Adipocyte (in vitro differentiated cells): ENCODE measurements around the gene KCNC3.

Experiments used
- DNase-seq: peaks from one replicate; pipeline ENCODE4 v3.0.0-alpha.2; 2015; ENCODE audit warnings: low read depth
- H3K27me3 ChIP-seq: replicated peaks from 2 replicates; pipeline ENCODE4 v1.7.0; 2013; ENCODE audit warnings: mild to moderate bottlenecking, low read length, moderate library complexity; ENCODE audit not compliant: control insufficient read depth, insufficient read depth
- H3K36me3 ChIP-seq: 2 replicates; pipeline ENCODE4 v1.7.0; 2013; ENCODE audit warnings: low read length, mild to moderate bottlenecking, moderate library complexity; ENCODE audit not compliant: control insufficient read depth, insufficient read depth, severe bottlenecking
- H3K4me1 ChIP-seq: 2 replicates; pipeline ENCODE4 v1.7.0; 2013; ENCODE audit warnings: mild to moderate bottlenecking, low read length, moderate library complexity; ENCODE audit not compliant: control insufficient read depth, insufficient read depth
- H3K4me3 ChIP-seq: 2 replicates; pipeline ENCODE4 v1.7.0; 2013; ENCODE audit warnings: mild to moderate bottlenecking, low read length, moderate library complexity
- H3K9ac ChIP-seq: 2 replicates; pipeline ENCODE4 v1.7.0; 2013; ENCODE audit warnings: mild to moderate bottlenecking, low read length, moderate library complexity
- H3K9me3 ChIP-seq: 2 replicates; pipeline ENCODE4 v1.7.0; 2013; ENCODE audit warnings: mild to moderate bottlenecking, low read length, moderate library complexity; ENCODE audit not compliant: control insufficient read depth

KCNC3 gene

DNA sequence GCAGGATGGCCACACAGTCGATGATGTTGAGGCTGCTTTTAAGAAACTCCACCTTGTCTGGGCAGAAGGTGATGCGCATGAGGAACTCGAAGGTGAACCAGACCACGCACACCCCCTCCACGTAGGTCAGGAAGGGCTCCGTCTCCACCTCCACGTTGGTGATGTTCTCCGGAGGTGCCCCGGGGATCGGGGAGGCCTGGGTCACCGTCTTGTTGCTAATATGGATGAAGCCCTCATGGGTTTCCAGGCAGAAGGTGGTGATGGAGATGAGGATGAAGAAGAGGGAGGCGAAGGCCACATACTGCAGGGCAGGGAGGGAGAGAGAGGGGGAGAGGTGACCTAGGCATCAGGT, 5.4 kb downstream of the KCNC3 start:
- Histone ChIP-seq H3K4me1 (peaks cover 5% of the 10 kb centered on the region), H3K9me3 (no peaks in the 10 kb centered on the region), H3K9ac (no peak overlapping the region), H3K27me3 (peaks cover 18% of the 10 kb centered on the region), H3K4me3 (no peak overlapping the region), H3K36me3 (no peaks in the 10 kb centered on the region)
- no peak for DNase-seq

DNA sequence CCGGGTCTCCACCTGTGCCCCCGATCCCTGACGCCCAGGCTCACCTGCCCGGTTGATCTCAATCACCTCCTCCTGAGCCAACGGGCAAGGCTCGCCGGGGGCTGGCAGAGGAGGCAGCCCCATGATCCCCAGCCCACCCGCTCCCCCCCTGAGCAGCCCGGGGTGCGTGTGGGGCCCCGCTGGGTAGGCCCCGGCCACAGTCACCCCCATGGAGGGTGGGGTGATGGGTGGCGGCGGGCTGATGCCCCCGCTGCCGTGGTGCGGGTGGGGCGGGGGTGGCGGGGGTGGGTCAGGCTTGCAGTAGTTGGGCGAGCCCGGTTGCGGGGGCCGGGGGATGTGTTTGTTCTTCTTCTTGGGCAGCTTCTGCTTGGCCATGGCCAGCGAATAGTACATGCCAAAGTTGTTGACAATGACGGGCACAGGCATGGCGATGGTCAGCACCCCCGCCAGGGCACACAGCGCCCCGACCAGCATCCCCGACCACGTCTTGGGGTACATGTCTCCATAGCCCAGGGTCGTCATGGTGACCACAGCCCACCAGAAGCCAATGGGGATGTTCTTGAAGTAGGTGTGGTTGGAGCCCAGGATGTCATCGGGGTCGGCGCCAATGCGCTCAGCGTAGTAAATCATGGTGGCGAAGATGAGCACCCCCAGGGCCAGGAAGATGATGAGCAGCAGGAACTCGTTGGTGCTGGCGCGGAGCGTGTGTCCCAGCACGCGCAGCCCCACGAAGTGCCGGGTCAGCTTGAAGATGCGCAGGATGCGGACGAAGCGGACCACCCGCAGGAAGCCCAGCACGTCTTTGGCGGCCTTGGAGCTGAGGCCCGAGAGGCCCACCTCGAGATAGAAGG, 6.0 kb downstream of the KCNC3 start:
- H3K36me3 ChIP-seq, result no peaks in the 10 kb centered on the region
- peaks cover 5% of the 10 kb centered on the region for H3K4me1 ChIP-seq
- DNase-seq, result no peak
- H3K4me3 ChIP-seq, result no peak overlapping the region
- peaks cover 18% of the 10 kb centered on the region for H3K27me3 ChIP-seq
- no peak overlapping the region for H3K9ac ChIP-seq
- no peaks in the 10 kb centered on the region for H3K9me3 ChIP-seq

DNA sequence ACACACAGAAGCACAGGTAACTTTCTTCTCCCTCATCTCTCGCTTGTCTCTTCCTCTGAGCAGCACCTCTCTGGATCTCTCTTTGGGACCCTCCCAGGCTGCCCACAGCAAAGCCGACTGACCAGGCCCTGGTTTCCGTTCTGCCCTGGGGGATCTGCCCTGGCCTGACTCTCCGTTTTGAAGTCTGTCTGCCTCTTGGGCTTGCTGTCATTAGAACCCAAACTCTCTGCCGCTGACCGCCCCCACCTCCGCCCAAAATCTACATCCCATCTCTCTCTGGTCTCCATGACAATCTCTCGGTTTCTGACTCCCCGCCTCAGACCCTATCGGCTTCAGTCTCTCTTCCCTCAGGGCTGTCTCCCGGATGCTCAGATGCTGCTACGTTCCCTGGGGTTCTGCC, 6.9 kb downstream of the KCNC3 start:
- no peak overlapping the region for H3K4me3 ChIP-seq
- peaks cover 5% of the 10 kb centered on the region for H3K4me1 ChIP-seq
- H3K36me3 ChIP-seq, result no peaks in the 10 kb centered on the region
- no peaks in the 10 kb centered on the region for H3K9me3 ChIP-seq
- no peak overlapping the region for H3K9ac ChIP-seq
- peaks cover 18% of the 10 kb centered on the region for H3K27me3 ChIP-seq
- no peak for DNase-seq

DNA sequence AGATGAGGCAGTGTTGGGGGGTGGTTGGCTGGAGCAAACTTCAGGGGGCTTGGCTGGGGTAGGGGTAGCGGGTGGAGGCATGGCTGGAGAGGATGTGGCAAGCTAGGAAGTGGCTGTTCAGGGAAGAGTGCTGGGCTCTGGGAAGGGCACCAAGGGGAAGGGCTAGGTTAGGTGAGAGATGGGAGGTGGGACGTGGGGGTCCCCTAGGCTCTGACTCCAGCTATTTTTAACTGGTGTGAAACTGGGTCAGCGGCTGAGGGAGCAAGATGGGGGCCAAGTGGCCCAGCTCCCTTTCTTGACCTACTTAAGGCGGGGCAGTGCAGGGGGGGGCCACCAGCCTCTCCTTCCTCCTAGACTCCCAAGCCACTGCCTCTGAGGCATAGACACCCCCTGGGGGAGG, 7.3 kb downstream of the KCNC3 start:
- H3K4me1 ChIP-seq, result peaks cover 5% of the 10 kb centered on the region
- no peak for DNase-seq
- H3K36me3 ChIP-seq, result no peaks in the 10 kb centered on the region
- no peaks in the 10 kb centered on the region for H3K9me3 ChIP-seq
- no peak overlapping the region for H3K9ac ChIP-seq
- no peak overlapping the region for H3K4me3 ChIP-seq
- H3K27me3 ChIP-seq, result peaks cover 15% of the 10 kb centered on the region

DNA sequence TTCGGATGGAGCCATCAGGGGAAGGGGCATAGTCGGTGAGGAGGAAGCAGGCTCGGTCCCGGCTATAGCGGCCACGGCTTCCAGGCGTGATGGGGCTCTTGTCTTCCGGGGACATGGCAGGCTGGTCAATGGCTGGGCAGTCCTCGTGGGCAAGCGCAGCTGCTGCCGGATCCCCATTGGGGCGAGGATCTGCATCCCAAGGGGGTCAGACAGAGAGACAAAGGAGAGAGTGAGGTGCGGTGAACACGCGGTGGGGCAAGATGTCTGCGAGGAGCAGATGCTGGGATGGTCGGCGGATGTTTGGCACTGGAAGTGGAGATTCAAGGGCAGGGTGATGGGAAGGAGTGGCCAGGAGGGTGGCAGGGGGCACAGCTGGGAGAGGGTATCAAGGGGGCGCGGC, 8.6 kb downstream of the KCNC3 start:
- Histone ChIP-seq H3K4me1 (no peaks in the 10 kb centered on the region), H3K27me3 (peaks cover 10% of the 10 kb centered on the region), H3K4me3 (no peak overlapping the region), H3K36me3 (no peaks in the 10 kb centered on the region), H3K9ac (no peak overlapping the region), H3K9me3 (no peaks in the 10 kb centered on the region)
- DNase-seq, result no peak

DNA sequence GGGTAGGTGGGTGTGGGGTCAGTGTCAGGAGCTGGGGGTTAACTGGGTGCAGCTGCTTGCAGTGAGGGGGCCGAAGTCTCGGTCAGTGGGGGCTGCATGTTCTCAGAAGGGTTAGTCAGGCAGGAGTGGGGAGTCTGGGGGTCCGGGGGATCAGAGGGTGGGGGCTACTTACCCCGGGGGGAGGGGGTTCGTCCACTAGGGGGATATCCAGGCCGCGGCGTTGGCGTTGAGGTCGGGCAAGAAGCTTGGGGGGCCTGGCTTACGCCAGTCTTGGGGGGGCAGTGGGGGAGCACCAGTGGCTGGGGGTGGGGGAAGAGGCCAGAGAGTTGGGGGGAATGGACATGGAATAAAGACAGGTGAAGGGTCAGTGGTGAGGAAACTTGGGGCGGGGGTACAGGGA, 9.1 kb downstream of the KCNC3 start:
- no peak for DNase-seq
- H3K4me3 ChIP-seq, result no peak overlapping the region
- no peaks in the 10 kb centered on the region for H3K4me1 ChIP-seq
- no peaks in the 10 kb centered on the region for H3K36me3 ChIP-seq
- no peak overlapping the region for H3K9ac ChIP-seq
- H3K27me3 ChIP-seq, result peaks cover 10% of the 10 kb centered on the region
- H3K9me3 ChIP-seq, result no peaks in the 10 kb centered on the region

DNA sequence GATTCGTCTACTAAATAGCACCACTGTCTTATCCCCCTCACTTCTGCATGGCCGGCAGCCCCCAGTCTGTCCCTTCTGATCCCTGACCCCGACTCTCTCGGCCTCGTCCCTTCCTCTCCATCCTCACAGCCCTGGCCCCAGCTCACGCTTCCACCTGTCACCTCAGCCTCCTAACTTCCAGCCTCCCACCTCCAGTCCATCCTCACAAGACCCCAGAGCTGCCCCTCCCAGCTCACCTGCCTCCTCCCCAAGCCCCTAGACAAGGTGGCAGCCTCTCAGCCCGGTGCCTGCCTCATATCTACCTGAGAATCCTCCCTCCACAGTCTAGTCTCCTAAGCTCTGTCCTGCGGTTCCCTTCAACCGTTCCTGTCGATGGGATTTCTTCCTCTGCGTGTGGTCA, 10.0 kb downstream of the KCNC3 start:
- DNase-seq, result no peak
- no peak overlapping the region for H3K9ac ChIP-seq
- H3K4me1 ChIP-seq, result no peaks in the 10 kb centered on the region
- no peaks in the 10 kb centered on the region for H3K36me3 ChIP-seq
- no peak overlapping the region for H3K4me3 ChIP-seq
- no peaks in the 10 kb centered on the region for H3K9me3 ChIP-seq
- peaks cover 10% of the 10 kb centered on the region for H3K27me3 ChIP-seq

DNA sequence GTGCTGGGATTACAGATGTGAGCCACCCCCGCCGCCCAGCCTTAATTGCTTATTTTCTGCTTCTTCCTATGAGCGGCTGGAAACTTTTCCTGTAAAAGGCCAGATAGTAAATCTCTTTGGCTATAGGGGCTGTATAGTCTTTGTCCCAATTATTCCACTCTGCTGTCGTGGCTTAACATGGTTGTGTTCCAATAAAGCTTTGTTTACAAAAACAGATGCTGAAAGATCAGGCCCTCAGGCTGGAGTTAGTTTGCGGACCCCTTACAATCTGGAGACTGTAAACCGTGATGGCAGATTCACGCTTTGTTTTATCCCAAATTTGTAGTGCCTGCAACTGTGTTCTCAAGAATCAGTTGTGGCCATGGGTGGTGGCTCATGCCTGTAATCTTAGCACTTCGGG, 10.7 kb downstream of the KCNC3 start:
- Histone ChIP-seq H3K4me1 (no peaks in the 10 kb centered on the region), H3K36me3 (no peaks in the 10 kb centered on the region), H3K4me3 (no peak overlapping the region), H3K9me3 (no peaks in the 10 kb centered on the region), H3K27me3 (peaks cover 12% of the 10 kb centered on the region), H3K9ac (no peak overlapping the region)
- DNase-seq, result no peak

DNA sequence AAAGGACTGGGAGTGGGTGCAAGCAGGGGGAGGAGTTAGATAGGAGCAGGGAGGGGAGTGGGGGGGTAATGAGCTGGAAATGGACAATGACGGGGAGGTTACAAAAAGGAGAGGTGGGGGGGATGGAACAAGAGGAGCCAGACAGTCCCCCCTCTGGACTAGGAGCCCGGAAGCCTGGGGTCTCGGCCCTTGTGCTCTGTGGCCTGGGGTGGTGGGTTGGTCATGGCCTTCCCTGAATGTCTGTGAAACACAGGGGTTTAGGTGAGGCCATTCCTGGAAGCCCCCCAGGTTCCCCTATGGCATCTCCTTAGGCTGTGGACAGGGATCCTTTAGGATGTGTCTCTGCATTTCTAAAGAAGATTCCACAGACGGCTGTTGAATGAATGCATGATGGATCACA, 12.1 kb downstream of the KCNC3 start:
- peaks cover 16% of the 10 kb centered on the region for H3K27me3 ChIP-seq
- H3K36me3 ChIP-seq, result no peaks in the 10 kb centered on the region

DNA sequence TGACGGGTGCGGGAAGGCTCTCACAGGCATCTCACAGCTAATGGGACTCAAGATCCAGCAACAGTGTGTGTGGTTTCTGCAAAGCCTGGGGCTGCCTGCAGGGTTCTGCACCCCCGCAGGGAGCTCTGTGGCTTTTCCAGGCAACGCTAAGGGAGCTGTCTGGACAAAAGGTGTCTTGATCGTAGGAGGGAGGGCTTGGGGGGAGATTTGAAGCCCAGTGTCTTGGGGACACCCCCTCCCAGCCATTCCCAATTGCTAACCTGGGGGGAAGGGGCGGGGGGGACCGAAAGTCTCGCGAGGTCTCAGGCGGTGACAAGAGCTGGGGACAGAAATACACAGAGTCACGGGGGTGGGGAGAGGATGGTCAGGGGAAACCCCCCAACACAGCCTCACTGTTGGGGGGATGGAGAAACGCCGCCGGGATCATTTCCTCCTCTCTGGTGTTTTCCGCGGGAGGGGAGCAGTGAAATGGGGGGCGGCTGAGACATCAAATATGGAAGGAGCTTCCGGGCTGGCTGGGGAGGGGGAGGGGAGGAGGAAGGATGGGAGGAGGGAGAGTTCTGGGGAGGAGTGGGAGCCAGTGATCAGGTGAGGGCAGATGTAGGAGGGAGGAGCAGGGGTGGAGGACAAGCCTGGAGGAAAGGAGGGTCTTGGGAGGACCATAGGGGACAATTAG, 13.3 kb downstream of the KCNC3 start:
- no peak for DNase-seq
- Histone ChIP-seq H3K4me1 (no peaks in the 10 kb centered on the region), H3K9me3 (no peaks in the 10 kb centered on the region), H3K4me3 (no peak overlapping the region), H3K9ac (no peak overlapping the region), H3K27me3 (peaks cover 24% of the 10 kb centered on the region), H3K36me3 (no peaks in the 10 kb centered on the region)

More for the DNA sequence above, 12.1 kb downstream of the KCNC3 start:
- DNase-seq, result no peak
- H3K4me1 ChIP-seq, result no peaks in the 10 kb centered on the region
- H3K9ac ChIP-seq, result no peak overlapping the region
- H3K9me3 ChIP-seq, result no peaks in the 10 kb centered on the region
- H3K4me3 ChIP-seq, result no peak overlapping the region

DNA sequence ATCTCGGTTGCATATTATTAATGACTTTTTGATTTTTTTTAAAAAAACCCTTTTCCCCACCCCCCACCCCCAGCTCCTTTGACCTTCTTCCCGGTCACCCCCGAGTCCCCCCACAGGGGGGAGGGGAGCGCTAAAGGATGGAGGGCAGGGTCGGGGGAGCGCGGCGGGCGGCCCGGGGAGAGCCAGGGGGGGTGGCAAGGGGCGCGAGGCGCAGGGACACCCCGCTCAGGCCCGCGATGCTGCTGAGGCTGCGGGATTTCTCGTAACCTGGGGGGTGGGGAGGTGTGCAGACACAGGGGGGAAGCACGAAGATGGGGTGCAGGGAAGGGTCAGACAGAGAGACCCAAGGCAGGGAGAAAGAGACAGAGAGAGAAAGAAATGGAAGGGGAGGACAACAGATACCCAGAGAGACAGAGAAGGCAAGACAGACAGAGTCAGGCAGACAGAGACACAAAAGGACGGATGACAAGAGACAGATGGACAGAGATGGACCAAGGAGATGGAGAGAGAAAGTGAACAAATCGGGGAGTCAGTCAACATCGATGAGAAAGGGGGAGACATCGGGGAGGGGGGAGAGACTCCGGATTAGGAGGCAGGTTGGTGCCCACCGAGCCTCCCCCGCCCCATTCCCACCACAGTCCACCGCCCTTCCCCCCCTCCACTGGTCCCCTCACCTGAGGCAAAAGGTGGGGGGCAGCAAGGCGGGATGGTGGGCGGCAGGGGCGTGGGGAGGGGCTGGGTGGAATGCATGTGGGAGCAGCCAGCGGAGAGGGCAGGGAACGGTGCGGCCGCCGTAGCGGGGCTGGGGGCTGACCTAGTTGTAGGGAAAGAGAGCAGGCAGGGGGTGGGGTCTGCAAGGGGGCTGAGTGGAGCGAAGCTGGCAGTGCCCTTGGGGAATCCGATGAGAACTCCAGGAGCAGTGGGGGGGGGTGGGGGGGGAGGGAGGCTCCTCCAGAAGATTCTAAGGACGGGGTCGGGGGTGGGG, 14.2 kb downstream of the KCNC3 start:
- Histone ChIP-seq H3K4me1 (no peaks in the 10 kb centered on the region), H3K9ac (no peak overlapping the region), H3K36me3 (no peaks in the 10 kb centered on the region), H3K4me3 (no peak overlapping the region), H3K9me3 (no peaks in the 10 kb centered on the region), H3K27me3 (peaks cover 30% of the 10 kb centered on the region)
- DNase-seq, result no peak
